B cell (primary cell): ENCODE data around the gene PCTP. TPM values are rescaled to one million over a fixed set of nuclear protein-coding genes. Genes with fewer than 3 reads are reported as not detected.

Source experiments
- ATAC-seq: fragments of 200-7000 bp; cut with Tn5 transposase; one replicate; pipeline ENCODE4 v1.10.0; 2021; ENCODE audit warnings: low read depth, mild to moderate bottlenecking, moderate number of reproducible peaks, moderate library complexity
- CTCF ChIA-PET: fragments of 350-600 bp; sonication (Branson Sonifier 250); formaldehyde crosslinking; loops from one replicate; lab custom pipeline; 2021; ENCODE audit warnings: antibody characterized with exemption, inconsistent platforms; lab: Charles Lee
- POLR2A ChIA-PET: fragments of 350-600 bp; sonication (Branson Sonifier 250); formaldehyde crosslinking; loops from one replicate; lab custom pipeline; 2021; ENCODE audit warnings: antibody characterized with exemption; lab: Charles Lee
- DNase-seq: peaks from one replicate; pipeline ENCODE4 v3.0.0; 2013
- H2AFZ ChIP-seq: 2 replicates; pipeline ENCODE4 v1.6.1; 2012; ENCODE audit warnings: mild to moderate bottlenecking, low read depth, low read length; ENCODE audit not compliant: insufficient read depth, poor library complexity, severe bottlenecking
- H3K27ac ChIP-seq, 2 donors: 1 replicate in 1 of 2; 2 replicates in 1 of 2; pipeline ENCODE4 v1.5.1; 2012 to 2013; ENCODE audit warnings: low read length in 2 of 2, mild to moderate bottlenecking in 2 of 2, moderate library complexity in 1 of 2
- H3K27me3 ChIP-seq, 4 experiments: fragments of 200-600 bp in 1 of 4; sonication (generic) in 1 of 4; replicated peaks in 1 of 4; 1 replicate in 2 of 4; 2 replicates in 2 of 4; pipeline versions ENCODE4 v1.6.1 to v1.7.0; 2013 to 2016; ENCODE audit warnings: low read length in 3 of 4, mild to moderate bottlenecking in 2 of 4, mixed read lengths in 1 of 4, moderate library complexity in 1 of 4; ENCODE audit not compliant: insufficient read depth in 4 of 4, control insufficient read depth in 3 of 4; ENCODE audit errors: control extremely low read depth in 1 of 4
- H3K36me3 ChIP-seq, 2 experiments: replicated peaks in 1 of 2; 1 replicate in 1 of 2; 2 replicates in 1 of 2; pipeline versions ENCODE4 v1.6.1 to v1.7.1; 2013; ENCODE audit warnings: low read length in 1 of 2; ENCODE audit not compliant: insufficient read depth in 2 of 2, control insufficient read depth in 1 of 2; ENCODE audit errors: control extremely low read depth in 1 of 2, extremely low read depth in 1 of 2
- H3K4me1 ChIP-seq, 2 donors: fragments of 200-600 bp in 1 of 2; sonication (generic) in 1 of 2; 1 replicate in 1 of 2; 2 replicates in 1 of 2; pipeline versions ENCODE4 v1.5.1 to v1.6.1; 2013 to 2017; ENCODE audit warnings: low read length in 2 of 2; ENCODE audit not compliant: control insufficient read depth in 2 of 2, insufficient read depth in 2 of 2
- H3K4me2 ChIP-seq: replicated peaks from 2 replicates; pipeline ENCODE3; 2012; ENCODE audit warnings: mild to moderate bottlenecking, low read depth, low read length; ENCODE audit not compliant: poor library complexity, severe bottlenecking
- H3K4me3 ChIP-seq, 5 experiments: fragments of 200-600 bp in 1 of 5; sonication (generic) in 1 of 5; 1 replicate in 3 of 5; 2 replicates in 2 of 5; pipeline versions ENCODE4 v1.5.1 to v1.7.0; 2011 to 2016; ENCODE audit warnings: low read length in 4 of 5, mild to moderate bottlenecking in 4 of 5, low read depth in 2 of 5, control low read depth in 1 of 5, moderate library complexity in 1 of 5; ENCODE audit not compliant: insufficient read depth in 1 of 5; ENCODE audit errors: control extremely low read depth in 1 of 5, extremely low read depth in 1 of 5
- H3K79me2 ChIP-seq: fragments of 200-600 bp; sonication (generic); one replicate; pipeline ENCODE4 v1.6.0; 2016; ENCODE audit warnings: low read length; ENCODE audit not compliant: control insufficient read depth, insufficient read depth
- H3K9ac ChIP-seq: fragments of 200-600 bp; sonication (generic); 2 replicates; pipeline ENCODE4 v1.6.1; 2017; ENCODE audit warnings: mild to moderate bottlenecking, low read length, moderate library complexity
- H3K9me3 ChIP-seq, 3 donors: one replicate each; pipeline versions ENCODE4 v1.6.1 to v1.7.1; 2013; ENCODE audit warnings: low read length in 2 of 3; ENCODE audit not compliant: control insufficient read depth in 2 of 3, insufficient read depth in 1 of 3; ENCODE audit errors: control extremely low read depth in 1 of 3
- H4K20me1 ChIP-seq: 2 replicates; pipeline ENCODE4 v1.6.0; 2012; ENCODE audit warnings: mild to moderate bottlenecking, low read length; ENCODE audit not compliant: insufficient read depth, control insufficient read depth, poor library complexity, severe bottlenecking
- H3K27ac Mint-ChIP-seq: one replicate; pipeline ENCODE4 v1.8.0; 2021; ENCODE audit warnings: mixed read lengths
- H3K27me3 Mint-ChIP-seq: one replicate; pipeline ENCODE4 v1.8.0; 2021; ENCODE audit warnings: mixed read lengths
- H3K4me1 Mint-ChIP-seq: one replicate; pipeline ENCODE4 v1.8.0; 2021; ENCODE audit warnings: mixed read lengths
- H3K4me3 Mint-ChIP-seq: one replicate; pipeline ENCODE4 v1.8.0; 2021; ENCODE audit warnings: mixed read lengths
- H3K9me3 Mint-ChIP-seq: one replicate; pipeline ENCODE4 v1.8.0; 2022; ENCODE audit warnings: mixed read lengths; ENCODE audit not compliant: insufficient read depth
- EZH2 ChIP-seq: IDR thresholded peaks from 2 replicates; pipeline ENCODE4 v1.6.1; 2012; ENCODE audit warnings: borderline replicate concordance, low read depth, mild to moderate bottlenecking, moderate library complexity, low read length; ENCODE audit not compliant: insufficient read depth, poor library complexity, severe bottlenecking
- WGBS: methylation state at CpG from one replicate; pipeline ENCODE4 v1.1.5; 2013; ENCODE audit warnings: missing lambda C conversion rate; ENCODE audit not compliant: insufficient coverage; 5-methylcytosine and 5-hydroxymethylcytosine counted together
- intact Hi-C: fragments of 100-400 bp; cut with micrococcal nuclease; formaldehyde crosslinking; loops from one replicate; pipeline ENCODE4 v1.10.0; 2022
- polyA plus RNA-seq: library from polyadenylated mRNA; depleted of rRNA; stranded (reverse); fragments of >200 nt; gene quantifications from 2 replicates; pipeline ENCODE4 v1.2.3, GENCODE V29; 2012
- total RNA-seq, 2 donors: library from RNA; stranded (reverse); fragments of 120-200 nt in 1 of 2; gene quantifications; 1 replicate in 1 of 2; 2 replicates in 1 of 2; pipeline versions ENCODE4 v1.2.3 to v1.2.4, GENCODE V29; 2013 to 2022
- TF ChIP-seq, protein P1 (sequence below): fragments of 200-600 bp; IDR thresholded peaks from one replicate; pipeline ENCODE4 v1.8.0; 2022; ENCODE audit warnings: antibody characterized with exemption, mild to moderate bottlenecking

The PCTP gene
- total and polyA plus RNA-seq, 2 donors (not counting 1 experiment from before 2014, with no cell fraction given), result 3.2 to 9.0 TPM

DNA sequence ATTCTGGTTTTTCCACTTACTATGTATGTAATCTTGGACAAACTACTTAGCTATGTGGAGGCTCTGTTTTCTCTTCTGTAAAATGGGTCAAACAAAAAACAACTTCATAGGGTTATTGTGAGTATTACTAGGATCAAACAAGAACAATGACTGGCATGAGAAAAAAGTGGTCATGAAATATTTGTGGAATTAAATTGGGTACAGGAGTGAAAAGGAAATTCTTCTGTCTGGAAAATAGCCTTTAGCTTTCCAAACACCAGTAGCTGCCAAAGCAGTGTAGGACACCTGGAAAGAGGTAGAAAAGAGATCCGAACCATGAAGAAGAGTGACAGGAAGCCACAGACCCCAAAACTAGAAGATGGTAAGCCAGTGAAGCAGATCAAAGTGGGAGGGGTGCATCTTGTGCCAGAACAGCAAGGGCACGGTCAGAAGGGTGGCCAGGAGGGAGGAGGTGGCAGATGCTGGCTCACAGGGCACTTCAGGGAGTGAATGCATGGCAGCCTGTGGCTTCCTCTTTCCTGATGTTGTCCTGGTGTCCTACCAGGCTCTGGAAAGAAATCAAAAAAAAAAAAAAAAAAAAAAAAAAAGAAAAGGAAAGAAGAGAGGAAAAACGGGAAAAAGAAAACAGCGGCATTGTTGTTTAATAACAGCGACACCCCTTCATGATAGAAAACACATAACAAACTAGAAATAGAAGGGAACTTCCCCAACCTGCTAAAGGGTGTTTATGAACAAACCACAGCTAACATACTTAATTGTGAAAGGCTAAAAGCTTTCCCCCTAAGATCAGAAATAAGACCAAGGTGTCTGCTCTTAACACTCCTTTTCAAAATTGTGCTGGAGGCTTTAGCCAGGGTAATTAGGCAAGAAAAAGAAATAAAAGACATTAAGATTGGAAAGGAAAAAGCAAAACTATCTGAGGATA is 67.9 kb downstream of the PCTP start:
- H3K9me3 ChIP-seq, result peaks cover 0 to 4% (median 3%) of the 10 kb centered on the region in 3 donors
- peak overlapping the region; percentile 42 for H3K4me2 ChIP-seq
- no peak overlapping the region for H3K27ac ChIP-seq
- Mint-ChIP-seq H3K4me3 (peak overlapping the region; percentile 40), H3K4me1 (peaks cover 8% of the 10 kb centered on the region), H3K27me3 (peaks cover 14% of the 10 kb centered on the region), H3K9me3 (peaks cover 6% of the 10 kb centered on the region), H3K27ac (no peak overlapping the region)
- intact Hi-C loops, result no loop called here
- 5% methylated on average over 2 of the region's 5 CpGs for WGBS
- H3K36me3 ChIP-seq, result no peaks in the 10 kb centered on the region
- no peak overlapping the region for H3K9ac ChIP-seq
- ChIA-PET POLR2A (no interaction called here), CTCF (no interaction called here)
- no peaks in the 10 kb centered on the region for H3K27me3 ChIP-seq
- H2AFZ ChIP-seq, result no peak overlapping the region
- no peaks in the 10 kb centered on the region for H3K79me2 ChIP-seq
- ATAC-seq (no peak), DNase-seq (no peak)
- no peaks in the 10 kb centered on the region for H4K20me1 ChIP-seq
- TF ChIP-seq, protein P1, sequence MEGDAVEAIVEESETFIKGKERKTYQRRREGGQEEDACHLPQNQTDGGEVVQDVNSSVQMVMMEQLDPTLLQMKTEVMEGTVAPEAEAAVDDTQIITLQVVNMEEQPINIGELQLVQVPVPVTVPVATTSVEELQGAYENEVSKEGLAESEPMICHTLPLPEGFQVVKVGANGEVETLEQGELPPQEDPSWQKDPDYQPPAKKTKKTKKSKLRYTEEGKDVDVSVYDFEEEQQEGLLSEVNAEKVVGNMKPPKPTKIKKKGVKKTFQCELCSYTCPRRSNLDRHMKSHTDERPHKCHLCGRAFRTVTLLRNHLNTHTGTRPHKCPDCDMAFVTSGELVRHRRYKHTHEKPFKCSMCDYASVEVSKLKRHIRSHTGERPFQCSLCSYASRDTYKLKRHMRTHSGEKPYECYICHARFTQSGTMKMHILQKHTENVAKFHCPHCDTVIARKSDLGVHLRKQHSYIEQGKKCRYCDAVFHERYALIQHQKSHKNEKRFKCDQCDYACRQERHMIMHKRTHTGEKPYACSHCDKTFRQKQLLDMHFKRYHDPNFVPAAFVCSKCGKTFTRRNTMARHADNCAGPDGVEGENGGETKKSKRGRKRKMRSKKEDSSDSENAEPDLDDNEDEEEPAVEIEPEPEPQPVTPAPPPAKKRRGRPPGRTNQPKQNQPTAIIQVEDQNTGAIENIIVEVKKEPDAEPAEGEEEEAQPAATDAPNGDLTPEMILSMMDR, result no peak
- no peak for TF ChIP-seq EZH2
- H3K4me3 ChIP-seq, result no peak overlapping the region
- peaks cover 0 to 8% of the 10 kb centered on the region in 2 donors for H3K4me1 ChIP-seq

DNA sequence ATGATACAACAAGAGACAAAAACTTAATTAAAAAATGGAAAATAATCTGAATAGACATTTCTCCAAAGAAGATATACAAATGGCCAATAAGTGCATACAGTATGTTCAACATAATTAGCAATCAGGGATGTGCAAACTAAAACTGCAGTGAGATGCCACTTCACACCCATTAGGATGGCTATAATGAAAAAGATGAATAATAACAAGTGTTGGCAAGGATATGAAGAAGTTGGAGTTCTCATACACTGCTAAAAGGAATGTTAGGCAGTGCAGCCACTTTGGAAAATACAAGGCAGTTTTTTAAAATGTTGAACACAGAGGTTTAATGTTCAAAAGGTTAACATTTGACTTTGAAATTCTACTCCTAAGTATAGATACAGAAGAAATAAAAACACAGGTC is 69.8 kb downstream of the PCTP start:
- Mint-ChIP-seq H3K4me3 (no peak overlapping the region), H3K27me3 (peaks cover 10% of the 10 kb centered on the region), H3K4me1 (peaks cover 8% of the 10 kb centered on the region), H3K9me3 (peaks cover 6% of the 10 kb centered on the region), H3K27ac (no peak overlapping the region)
- Histone ChIP-seq H3K79me2 (no peaks in the 10 kb centered on the region), H2AFZ (no peak overlapping the region), H3K9ac (no peak overlapping the region), H3K4me1 (peaks cover 0 to 8% of the 10 kb centered on the region in 2 donors), H4K20me1 (no peaks in the 10 kb centered on the region), H3K4me2 (no peak overlapping the region), H3K4me3 (no peak overlapping the region), H3K36me3 (no peaks in the 10 kb centered on the region), H3K27me3 (no peaks in the 10 kb centered on the region), H3K27ac (no peak overlapping the region), H3K9me3 (peaks cover 0 to 4% (median 0%) of the 10 kb centered on the region in 3 donors)
- ChIA-PET CTCF (no interaction called here), POLR2A (no interaction called here)
- ATAC-seq (no peak), DNase-seq (no peak)
- TF ChIP-seq, protein P1, result no peak
- no peak for TF ChIP-seq EZH2
- intact Hi-C loops, result no loop called here
